PC-9 (cell line): ENCODE data around the gene DIRAS1. TPM values are rescaled to one million over a fixed set of nuclear protein-coding genes. Genes with fewer than 3 reads are reported as not detected.

ENCODE experiments used
- BruUV-seq: library from RNA; stranded (reverse); fragments of 400-500 nt; replicated peaks from 2 replicates; lab custom pipeline; 2021; lab: Mats Ljungman, UMichigan
- CTCF ChIA-PET: fragments of 300-600 bp; sonication (Branson Sonifier 250); formaldehyde crosslinking; loops from one replicate; lab custom pipeline; 2022; ENCODE audit warnings: antibody characterized with exemption; lab: Charles Lee
- POLR2A ChIA-PET: fragments of 300-600 bp; sonication (Branson Sonifier 250); formaldehyde crosslinking; loops from one replicate; lab custom pipeline; 2022; ENCODE audit warnings: antibody characterized with exemption; ENCODE audit not compliant: unreplicated experiment; lab: Charles Lee
- DNase-seq, 2 experiments: peaks; one replicate each; pipeline versions ENCODE4 v3.0.0 to v3.0.0-alpha.2; 2015 to 2022; ENCODE audit warnings: mixed read lengths in 1 of 2
- H2AFZ ChIP-seq: fragments of 200-600 bp; sonication (generic); 2 replicates; pipeline ENCODE4 v1.8.1; 2017; ENCODE audit warnings: antibody characterized with exemption
- H3F3A ChIP-seq: fragments of 200-600 bp; sonication (generic); 2 replicates; pipeline ENCODE4 v1.8.1; 2017; ENCODE audit warnings: antibody characterized with exemption, mild to moderate bottlenecking, low read depth; ENCODE audit not compliant: insufficient read depth
- H3K27ac ChIP-seq: fragments of 200-600 bp; sonication (generic); 2 replicates; pipeline ENCODE4 v1.6.1; 2016; ENCODE audit warnings: mixed run types
- H3K27me3 ChIP-seq: fragments of 200-600 bp; sonication (generic); 2 replicates; pipeline ENCODE4 v1.6.1; 2016; ENCODE audit warnings: low read depth, mixed run types; ENCODE audit not compliant: insufficient read depth
- H3K36me3 ChIP-seq: fragments of 200-600 bp; sonication (generic); 2 replicates; pipeline ENCODE4 v1.6.1; 2016; ENCODE audit warnings: low read depth, mixed run types
- H3K4me1 ChIP-seq: fragments of 200-600 bp; sonication (generic); replicated peaks from 2 replicates; pipeline ENCODE4 v1.6.1; 2016; ENCODE audit warnings: mixed run types; ENCODE audit not compliant: insufficient read depth
- H3K4me2 ChIP-seq: fragments of 200-600 bp; sonication (generic); 2 replicates; pipeline ENCODE4 v1.6.1; 2017; ENCODE audit warnings: mixed run types
- H3K4me3 ChIP-seq: fragments of 200-600 bp; sonication (generic); 2 replicates; pipeline ENCODE4 v1.6.1; 2016; ENCODE audit warnings: mixed run types
- H3K79me2 ChIP-seq: fragments of 200-600 bp; sonication (generic); 2 replicates; pipeline ENCODE4 v1.6.1; 2017; ENCODE audit warnings: low read depth, mixed run types
- H3K9me2 ChIP-seq: fragments of 200-600 bp; sonication (generic); 2 replicates; pipeline ENCODE4 v1.8.1; 2017; ENCODE audit warnings: mild to moderate bottlenecking; ENCODE audit not compliant: insufficient read depth
- H3K9me3 ChIP-seq: fragments of 200-600 bp; sonication (generic); 2 replicates; pipeline ENCODE4 v1.8.1; 2016; ENCODE audit warnings: low read depth; ENCODE audit not compliant: insufficient read depth
- H4K20me1 ChIP-seq: fragments of 200-600 bp; sonication (generic); 2 replicates; pipeline ENCODE4 v1.8.1; 2017; ENCODE audit not compliant: insufficient read depth
- EZH2 ChIP-seq: fragments of 200-600 bp; sonication (generic); IDR thresholded peaks from 2 replicates; pipeline ENCODE4 v1.8.0; 2017; ENCODE audit warnings: antibody characterized with exemption, low read depth
- intact Hi-C: fragments of 100-400 bp; cut with micrococcal nuclease; formaldehyde crosslinking; loops from one replicate; pipeline ENCODE4 v1.10.0; 2022; ENCODE audit not compliant: unreplicated experiment
- total RNA-seq: library from RNA; stranded (reverse); gene quantifications from 2 replicates; pipeline ENCODE4 v1.2.3, GENCODE V29; 2021
- TF ChIP-seq, protein P1 (sequence below): fragments of 200-600 bp; sonication (generic); conservative IDR thresholded peaks from 2 replicates; pipeline ENCODE4 v1.6.1; 2017; ENCODE audit warnings: mixed run types, antibody characterized with exemption, mild to moderate bottlenecking, moderate library complexity

Gene DIRAS1
- total RNA-seq, 1 experiment from 2014 or later = 0.57 TPM

DNA sequence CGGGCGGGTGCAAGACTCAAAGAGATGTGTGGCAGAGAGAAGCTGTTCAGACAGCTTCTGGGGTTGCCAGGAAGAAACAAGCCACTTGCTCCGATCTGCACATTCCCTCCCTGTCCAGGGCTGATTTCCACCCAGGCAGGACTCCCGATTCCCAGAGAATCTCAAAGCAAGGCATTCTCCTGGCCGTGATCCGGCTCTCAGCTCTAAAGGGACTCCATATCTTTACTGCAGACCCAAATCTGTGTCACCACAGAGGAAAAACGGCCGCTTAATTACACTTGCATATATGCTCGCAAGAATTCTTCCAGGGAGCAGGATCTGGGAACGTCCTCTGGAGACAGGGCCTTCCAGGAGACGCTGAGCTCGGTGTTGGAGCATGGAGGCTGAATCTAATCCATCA is 44.3 kb downstream of the DIRAS1 start:
- BruUV-seq = no TSS peak
- no peaks in the 10 kb centered on the region for H3K9me3 ChIP-seq
- no peak overlapping the region for H3K4me2 ChIP-seq
- H3K27ac ChIP-seq = no peak overlapping the region
- ChIA-PET POLR2A (no interaction called here), CTCF (no interaction called here)
- intact Hi-C loops = no loop called here
- H4K20me1 ChIP-seq = no peaks in the 10 kb centered on the region
- H3F3A ChIP-seq = no peaks in the 10 kb centered on the region
- no peaks in the 10 kb centered on the region for H3K4me1 ChIP-seq
- no peak overlapping the region for H3K4me3 ChIP-seq
- TF ChIP-seq, protein P1, sequence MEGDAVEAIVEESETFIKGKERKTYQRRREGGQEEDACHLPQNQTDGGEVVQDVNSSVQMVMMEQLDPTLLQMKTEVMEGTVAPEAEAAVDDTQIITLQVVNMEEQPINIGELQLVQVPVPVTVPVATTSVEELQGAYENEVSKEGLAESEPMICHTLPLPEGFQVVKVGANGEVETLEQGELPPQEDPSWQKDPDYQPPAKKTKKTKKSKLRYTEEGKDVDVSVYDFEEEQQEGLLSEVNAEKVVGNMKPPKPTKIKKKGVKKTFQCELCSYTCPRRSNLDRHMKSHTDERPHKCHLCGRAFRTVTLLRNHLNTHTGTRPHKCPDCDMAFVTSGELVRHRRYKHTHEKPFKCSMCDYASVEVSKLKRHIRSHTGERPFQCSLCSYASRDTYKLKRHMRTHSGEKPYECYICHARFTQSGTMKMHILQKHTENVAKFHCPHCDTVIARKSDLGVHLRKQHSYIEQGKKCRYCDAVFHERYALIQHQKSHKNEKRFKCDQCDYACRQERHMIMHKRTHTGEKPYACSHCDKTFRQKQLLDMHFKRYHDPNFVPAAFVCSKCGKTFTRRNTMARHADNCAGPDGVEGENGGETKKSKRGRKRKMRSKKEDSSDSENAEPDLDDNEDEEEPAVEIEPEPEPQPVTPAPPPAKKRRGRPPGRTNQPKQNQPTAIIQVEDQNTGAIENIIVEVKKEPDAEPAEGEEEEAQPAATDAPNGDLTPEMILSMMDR = no peak
- no peak for TF ChIP-seq EZH2
- no peak overlapping the region for H2AFZ ChIP-seq
- no peak for DNase-seq
- H3K27me3 ChIP-seq = peaks cover 45% of the 10 kb centered on the region
- no peaks in the 10 kb centered on the region for H3K9me2 ChIP-seq
- H3K36me3 ChIP-seq = no peaks in the 10 kb centered on the region
- H3K79me2 ChIP-seq = no peaks in the 10 kb centered on the region

DNA sequence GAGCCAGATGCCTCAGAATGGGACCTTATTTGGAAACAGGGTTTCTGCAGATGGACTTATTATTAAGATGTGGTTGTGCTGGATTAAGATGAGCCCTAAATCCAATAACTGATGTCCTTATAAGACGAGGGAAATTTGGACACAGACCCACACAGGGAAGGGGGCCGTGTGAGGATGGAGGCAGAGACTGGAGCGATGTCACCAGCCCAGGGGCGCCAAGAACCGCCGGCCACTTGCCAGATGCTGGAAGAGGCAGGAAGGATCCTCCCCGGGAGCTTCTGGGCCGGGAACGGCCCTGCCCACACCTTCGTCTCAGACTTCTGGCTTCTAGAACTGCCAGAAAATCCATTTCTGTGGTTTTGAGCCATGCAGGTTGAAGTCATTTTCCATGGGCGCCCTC is 45.3 kb downstream of the DIRAS1 start:
- no peaks in the 10 kb centered on the region for H3K36me3 ChIP-seq
- no peaks in the 10 kb centered on the region for H3K79me2 ChIP-seq
- no peak overlapping the region for H3K4me3 ChIP-seq
- peaks cover 45% of the 10 kb centered on the region for H3K27me3 ChIP-seq
- no TSS peak for BruUV-seq
- CTCF ChIA-PET = no interaction called here
- POLR2A ChIA-PET = no interaction called here
- H2AFZ ChIP-seq = no peak overlapping the region
- H3K9me2 ChIP-seq = no peaks in the 10 kb centered on the region
- intact Hi-C loops = no loop called here
- H3K9me3 ChIP-seq = no peaks in the 10 kb centered on the region
- H3K4me2 ChIP-seq = no peak overlapping the region
- no peak overlapping the region for H3K27ac ChIP-seq
- TF ChIP-seq, protein P1 = no peak
- no peak for TF ChIP-seq EZH2
- no peak for DNase-seq
- no peaks in the 10 kb centered on the region for H3F3A ChIP-seq
- no peaks in the 10 kb centered on the region for H3K4me1 ChIP-seq
- no peaks in the 10 kb centered on the region for H4K20me1 ChIP-seq

DNA sequence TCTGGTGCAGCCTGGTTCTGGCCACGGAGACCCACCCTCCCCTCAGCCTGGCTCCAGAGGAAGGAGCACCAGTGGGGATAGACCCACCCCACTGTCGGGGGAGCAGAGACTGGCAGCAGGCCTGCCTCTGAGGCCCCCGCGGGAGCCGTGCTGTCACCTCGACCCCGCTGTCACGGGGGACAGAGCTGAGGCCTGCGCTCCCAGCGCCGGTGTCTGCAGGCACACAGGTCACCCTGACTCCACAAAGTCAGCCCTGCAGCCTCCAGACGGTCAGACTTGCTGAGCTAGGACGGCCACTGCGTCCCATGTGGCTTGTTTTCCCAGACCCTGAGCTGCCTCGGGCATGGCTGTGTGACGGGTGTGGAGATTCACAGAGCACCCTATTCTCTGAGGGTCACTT is 51.0 kb downstream of the DIRAS1 start:
- TF ChIP-seq, protein P1 = no peak
- TF ChIP-seq EZH2 = no peak
- Histone ChIP-seq H3K4me1 (no peaks in the 10 kb centered on the region), H3F3A (no peaks in the 10 kb centered on the region), H4K20me1 (no peaks in the 10 kb centered on the region), H3K9me2 (no peaks in the 10 kb centered on the region), H3K9me3 (no peaks in the 10 kb centered on the region), H3K79me2 (no peaks in the 10 kb centered on the region), H3K4me3 (no peak overlapping the region), H3K27me3 (peaks cover 31% of the 10 kb centered on the region; the same call in 1 of the 2 replicates), H3K4me2 (no peak overlapping the region), H2AFZ (no peak overlapping the region), H3K27ac (no peak overlapping the region), H3K36me3 (no peaks in the 10 kb centered on the region)
- BruUV-seq = no TSS peak
- CTCF ChIA-PET = no interaction called here
- no peak for DNase-seq
- intact Hi-C loops = no loop called here
- POLR2A ChIA-PET = no interaction called here
